ENCODE measurements around the gene RECK.

- TF ChIP-seq CTCF (IDR thresholded peaks at IDR 0.05) (no peak), POLR2A (IDR thresholded peaks at IDR 0.05) (no peak)
These were observed 41.3 kb downstream of the RECK start for GRCh38 chr9:36078051-36078450.
